TTC549 (cell line): ENCODE data around the gene NFAM1.

ENCODE experiments used
- FAIRE-seq: peaks from 2 replicates; lab custom pipeline; 2012; peaks lifted over from hg19 to GRCh38; lab: Jason Lieb, UNC

NFAM1 gene

GRCh38 chr22:42358643-42359558 lies 73.3 kb downstream of the NFAM1 start:
- FAIRE-seq = no peak

- FAIRE-seq = no peak
These were observed 74.4 kb downstream of the NFAM1 start for GRCh38 chr22:42357634-42358296.

GRCh38 chr22:42357221-42357620 lies 75.0 kb downstream of the NFAM1 start:
- no peak for FAIRE-seq

- no peak for FAIRE-seq
These were observed 75.7 kb downstream of the NFAM1 start for GRCh38 chr22:42356533-42356932.

GRCh38 chr22:42353883-42354727 lies 78.1 kb downstream of the NFAM1 start:
- no peak for FAIRE-seq

- FAIRE-seq = no peak
These were observed 81.8 kb downstream of the NFAM1 start for GRCh38 chr22:42350373-42350772.

GRCh38 chr22:42347281-42347824 lies 84.8 kb downstream of the NFAM1 start:
- FAIRE-seq = no peak

GRCh38 chr22:42346722-42347121 lies 85.5 kb downstream of the NFAM1 start:
- no peak for FAIRE-seq

GRCh38 chr22:42345458-42345857 lies 86.7 kb downstream of the NFAM1 start:
- no peak for FAIRE-seq

GRCh38 chr22:42344361-42344905 lies 87.8 kb downstream of the NFAM1 start:
- no peak for FAIRE-seq

- no peak for FAIRE-seq
These were observed 88.6 kb downstream of the NFAM1 start for GRCh38 chr22:42343531-42344081.

GRCh38 chr22:42343121-42343454 lies 89.1 kb downstream of the NFAM1 start:
- FAIRE-seq = no peak

- no peak for FAIRE-seq
These were observed 89.6 kb downstream of the NFAM1 start for GRCh38 chr22:42342426-42343120.

- no peak for FAIRE-seq
These were observed 90.4 kb downstream of the NFAM1 start for GRCh38 chr22:42341779-42342178.

GRCh38 chr22:42340829-42341383 lies 91.3 kb downstream of the NFAM1 start:
- no peak for FAIRE-seq

GRCh38 chr22:42340150-42340549 lies 92.1 kb downstream of the NFAM1 start:
- FAIRE-seq = no peak

- FAIRE-seq = no peak
These were observed 93.7 kb downstream of the NFAM1 start for GRCh38 chr22:42338479-42338878.

- no peak for FAIRE-seq
These were observed 94.8 kb downstream of the NFAM1 start for GRCh38 chr22:42337356-42337755.

- no peak for FAIRE-seq
These were observed 95.5 kb downstream of the NFAM1 start for GRCh38 chr22:42336527-42337227.

GRCh38 chr22:42335839-42336378 lies 96.3 kb downstream of the NFAM1 start:
- no peak for FAIRE-seq
